ENCODE measurements around the gene ADAMTSL3. TPM values are rescaled to one million over a fixed set of nuclear protein-coding genes. Genes with fewer than 3 reads are reported as not detected.

The ADAMTSL3 gene
- total RNA-seq, 1 donor from 2014 or later, result 0.41 TPM

DNA sequence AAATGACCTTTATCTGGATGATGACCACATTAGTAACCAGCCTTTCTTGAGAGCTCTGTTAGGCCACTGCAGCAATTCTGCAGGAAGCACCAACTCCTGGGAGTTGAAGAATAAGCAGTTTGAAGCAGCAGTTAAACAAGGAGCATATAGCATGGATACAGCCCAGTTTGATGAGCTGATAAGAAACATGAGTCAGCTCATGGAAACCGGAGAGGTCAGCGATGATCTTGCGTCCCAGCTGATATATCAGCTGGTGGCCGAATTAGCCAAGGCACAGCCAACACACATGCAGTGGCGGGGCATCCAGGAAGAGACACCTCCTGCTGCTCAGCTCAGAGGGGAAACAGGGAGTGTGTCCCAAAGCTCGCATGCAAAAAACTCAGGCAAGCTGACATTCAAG lies 328.8 kb downstream of the ADAMTSL3 start:
- Histone ChIP-seq H3K4me1 (no peaks in the 10 kb centered on the region), H3K27ac (no peak overlapping the region), H2AFZ (replicated peaks) (no peak overlapping the region), H3K4me3 (no peak overlapping the region), H3K27me3 (no peaks in the 10 kb centered on the region), H3K9ac (no peak overlapping the region), H3K4me2 (no peak overlapping the region), H3F3A (ENCODE audit: low read depth) (no peaks in the 10 kb centered on the region), H4K20me1 (ENCODE audit: low read depth) (no peaks in the 10 kb centered on the region), H3K36me3 (no peaks in the 10 kb centered on the region), H3K79me2 (ENCODE audit: low read depth) (no peaks in the 10 kb centered on the region), H3K9me3 (ENCODE audit: low read depth) (no peaks in the 10 kb centered on the region)
- Mint-ChIP-seq H3K27me3 (ENCODE audit: insufficient read depth, low read depth) (no peaks in the 10 kb centered on the region), H3K27ac (no peak overlapping the region), H3K9me3 (no peaks in the 10 kb centered on the region), H3K4me3 (no peak overlapping the region), H3K36me3 (no peaks in the 10 kb centered on the region), H3K4me1 (no peaks in the 10 kb centered on the region)
- no peak for DNase-seq (ENCODE audit: low spot score)
- TF ChIP-seq, protein P1, sequence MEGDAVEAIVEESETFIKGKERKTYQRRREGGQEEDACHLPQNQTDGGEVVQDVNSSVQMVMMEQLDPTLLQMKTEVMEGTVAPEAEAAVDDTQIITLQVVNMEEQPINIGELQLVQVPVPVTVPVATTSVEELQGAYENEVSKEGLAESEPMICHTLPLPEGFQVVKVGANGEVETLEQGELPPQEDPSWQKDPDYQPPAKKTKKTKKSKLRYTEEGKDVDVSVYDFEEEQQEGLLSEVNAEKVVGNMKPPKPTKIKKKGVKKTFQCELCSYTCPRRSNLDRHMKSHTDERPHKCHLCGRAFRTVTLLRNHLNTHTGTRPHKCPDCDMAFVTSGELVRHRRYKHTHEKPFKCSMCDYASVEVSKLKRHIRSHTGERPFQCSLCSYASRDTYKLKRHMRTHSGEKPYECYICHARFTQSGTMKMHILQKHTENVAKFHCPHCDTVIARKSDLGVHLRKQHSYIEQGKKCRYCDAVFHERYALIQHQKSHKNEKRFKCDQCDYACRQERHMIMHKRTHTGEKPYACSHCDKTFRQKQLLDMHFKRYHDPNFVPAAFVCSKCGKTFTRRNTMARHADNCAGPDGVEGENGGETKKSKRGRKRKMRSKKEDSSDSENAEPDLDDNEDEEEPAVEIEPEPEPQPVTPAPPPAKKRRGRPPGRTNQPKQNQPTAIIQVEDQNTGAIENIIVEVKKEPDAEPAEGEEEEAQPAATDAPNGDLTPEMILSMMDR (IDR thresholded peaks at IDR 0.05), result no peak
- TF ChIP-seq EZH2phosphoT487 (IDR thresholded peaks at IDR 0.05), result no peak
- TF ChIP-seq EZH2 (IDR thresholded peaks at IDR 0.05), result no peak

DNA sequence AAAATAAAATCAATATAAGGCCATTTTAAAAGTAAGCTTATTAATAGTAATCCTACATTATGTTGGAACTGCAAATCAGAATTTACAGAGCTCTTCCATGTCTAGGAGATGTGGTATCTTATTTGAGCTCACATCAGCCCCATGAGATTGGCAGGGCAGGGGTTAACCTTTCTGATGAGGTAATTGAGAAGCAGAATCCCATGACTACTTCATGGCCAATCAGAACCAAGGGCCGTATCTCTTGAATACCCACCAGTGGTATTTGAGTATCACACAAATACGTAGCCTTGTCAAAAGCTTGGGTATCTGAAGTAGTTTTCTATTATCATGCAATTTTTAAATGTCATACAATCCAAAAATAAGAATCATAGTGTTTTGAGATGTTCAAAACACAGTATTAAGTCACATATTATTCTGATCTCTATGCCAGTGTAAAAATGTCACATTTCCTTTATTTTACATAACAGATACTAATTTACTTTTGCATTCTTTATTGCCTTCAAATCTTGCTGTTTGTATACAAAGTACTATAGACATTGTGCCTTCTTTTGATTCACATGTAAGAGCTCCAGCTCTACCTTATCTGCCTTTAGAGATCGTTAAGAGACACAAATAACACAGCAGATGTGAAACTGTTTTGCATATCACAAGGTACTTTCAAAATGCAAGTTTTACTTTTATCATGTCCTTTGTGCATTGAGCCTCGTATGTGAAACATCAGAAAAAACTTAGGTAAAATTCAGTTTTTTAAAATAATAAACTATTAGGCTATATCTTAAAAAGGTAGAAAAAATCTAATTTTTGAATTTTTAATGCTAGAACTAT lies 329.9 kb downstream of the ADAMTSL3 start:
- no peaks in the 10 kb centered on the region for H3F3A ChIP-seq (ENCODE audit: low read depth)
- H3K36me3 Mint-ChIP-seq, result no peaks in the 10 kb centered on the region
- no peaks in the 10 kb centered on the region for H3K36me3 ChIP-seq
- H3K4me3 Mint-ChIP-seq, result no peak overlapping the region
- H3K27ac ChIP-seq, result no peak overlapping the region
- H3K4me3 ChIP-seq, result no peak overlapping the region
- TF ChIP-seq, protein P1 (IDR thresholded peaks at IDR 0.05), result no peak
- no peak for TF ChIP-seq EZH2 (IDR thresholded peaks at IDR 0.05)
- TF ChIP-seq EZH2phosphoT487 (IDR thresholded peaks at IDR 0.05), result no peak
- H3K79me2 ChIP-seq (ENCODE audit: low read depth), result no peaks in the 10 kb centered on the region
- H3K4me2 ChIP-seq, result no peak overlapping the region
- H3K27me3 ChIP-seq, result no peaks in the 10 kb centered on the region
- H3K9ac ChIP-seq, result no peak overlapping the region
- no peaks in the 10 kb centered on the region for H3K9me3 ChIP-seq (ENCODE audit: low read depth)
- no peaks in the 10 kb centered on the region for H3K9me3 Mint-ChIP-seq
- no peaks in the 10 kb centered on the region for H4K20me1 ChIP-seq (ENCODE audit: low read depth)
- peaks cover 2% of the 10 kb centered on the region for H3K27me3 Mint-ChIP-seq (ENCODE audit: insufficient read depth, low read depth)
- H3K4me1 ChIP-seq, result no peaks in the 10 kb centered on the region
- H3K27ac Mint-ChIP-seq, result no peak overlapping the region
- no peaks in the 10 kb centered on the region for H3K4me1 Mint-ChIP-seq
- DNase-seq (ENCODE audit: low spot score), result no peak
- no peak overlapping the region for H2AFZ ChIP-seq (replicated peaks)

DNA sequence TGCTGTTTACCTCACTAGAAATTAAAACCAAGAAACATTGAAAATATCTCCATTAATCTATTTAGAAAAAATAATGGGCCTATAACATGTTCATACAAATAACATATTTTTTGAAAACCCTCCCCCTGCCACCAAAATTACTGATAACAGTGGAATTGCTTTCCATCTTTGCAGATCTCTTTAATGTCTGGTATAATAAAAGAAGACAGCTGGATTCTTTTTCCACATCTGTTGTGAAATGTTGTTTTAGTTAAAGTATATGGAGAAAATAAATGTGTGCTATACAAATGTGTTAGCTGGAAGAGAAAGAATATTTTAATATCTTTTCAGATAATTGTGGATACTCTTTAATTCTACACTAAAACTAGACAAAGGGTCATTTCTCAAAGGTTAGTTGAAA lies 330.7 kb downstream of the ADAMTSL3 start:
- Histone ChIP-seq H3K27me3 (no peaks in the 10 kb centered on the region), H3K79me2 (ENCODE audit: low read depth) (no peaks in the 10 kb centered on the region), H3K4me3 (no peak overlapping the region), H3K9me3 (ENCODE audit: low read depth) (no peaks in the 10 kb centered on the region), H3K4me2 (no peak overlapping the region), H3K36me3 (no peaks in the 10 kb centered on the region), H3K9ac (no peak overlapping the region), H2AFZ (replicated peaks) (no peak overlapping the region), H3F3A (ENCODE audit: low read depth) (no peaks in the 10 kb centered on the region), H3K4me1 (no peaks in the 10 kb centered on the region), H3K27ac (no peak overlapping the region), H4K20me1 (ENCODE audit: low read depth) (no peaks in the 10 kb centered on the region)
- H3K36me3 Mint-ChIP-seq, result no peaks in the 10 kb centered on the region
- peaks cover 2% of the 10 kb centered on the region for H3K27me3 Mint-ChIP-seq (ENCODE audit: insufficient read depth, low read depth)
- no peaks in the 10 kb centered on the region for H3K4me1 Mint-ChIP-seq
- no peaks in the 10 kb centered on the region for H3K9me3 Mint-ChIP-seq
- H3K27ac Mint-ChIP-seq, result no peak overlapping the region
- TF ChIP-seq EZH2phosphoT487 (IDR thresholded peaks at IDR 0.05) (no peak), EZH2 (IDR thresholded peaks at IDR 0.05) (no peak)
- DNase-seq (ENCODE audit: low spot score), result no peak
- H3K4me3 Mint-ChIP-seq, result no peak overlapping the region

DNA sequence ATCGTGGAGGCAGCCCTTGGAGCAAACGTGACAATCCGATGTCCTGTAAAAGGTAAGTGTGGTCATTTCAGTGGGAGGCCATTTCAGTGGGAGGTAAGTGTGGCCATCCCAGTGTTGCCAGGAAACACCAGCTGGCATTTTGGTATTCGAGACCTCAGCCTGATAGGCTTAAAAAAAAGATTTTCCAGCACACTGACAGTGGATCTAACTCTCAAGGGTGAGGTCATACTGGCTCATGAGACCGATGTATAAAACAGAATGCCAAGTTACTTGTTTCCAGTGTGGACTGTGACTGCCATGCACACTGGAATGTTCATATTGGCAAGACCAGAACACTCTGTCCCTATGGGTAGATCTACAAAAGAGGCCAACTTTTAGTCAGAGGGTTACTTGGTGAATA lies 337.2 kb downstream of the ADAMTSL3 start:
- Histone ChIP-seq H3K4me1 (no peaks in the 10 kb centered on the region), H3F3A (ENCODE audit: low read depth) (no peaks in the 10 kb centered on the region), H2AFZ (replicated peaks) (no peak overlapping the region), H3K27me3 (no peaks in the 10 kb centered on the region), H4K20me1 (ENCODE audit: low read depth) (no peaks in the 10 kb centered on the region), H3K9ac (no peak overlapping the region), H3K79me2 (ENCODE audit: low read depth) (no peaks in the 10 kb centered on the region), H3K4me3 (no peak overlapping the region), H3K27ac (no peak overlapping the region), H3K4me2 (no peak overlapping the region), H3K36me3 (no peaks in the 10 kb centered on the region), H3K9me3 (ENCODE audit: low read depth) (no peaks in the 10 kb centered on the region)
- no peak overlapping the region for H3K4me3 Mint-ChIP-seq
- H3K36me3 Mint-ChIP-seq, result no peaks in the 10 kb centered on the region
- DNase-seq (ENCODE audit: low spot score), result no peak
- H3K27me3 Mint-ChIP-seq (ENCODE audit: insufficient read depth, low read depth), result peaks cover 2% of the 10 kb centered on the region
- H3K27ac Mint-ChIP-seq, result no peak overlapping the region
- TF ChIP-seq, protein P1 (IDR thresholded peaks at IDR 0.05), result no peak
- TF ChIP-seq EZH2 (IDR thresholded peaks at IDR 0.05), result no peak
- TF ChIP-seq EZH2phosphoT487 (IDR thresholded peaks at IDR 0.05), result no peak
- H3K4me1 Mint-ChIP-seq, result peaks cover 9% of the 10 kb centered on the region
- H3K9me3 Mint-ChIP-seq, result no peaks in the 10 kb centered on the region
